HepG2 (cell line): ENCODE measurements around the gene DOCK1. TPM values are rescaled to one million over a fixed set of nuclear protein-coding genes. Genes with fewer than 3 reads are reported as not detected.

Experiments
- ATAC-seq: fragments of 200-7000 bp; cut with Tn5 transposase; 3 replicates; pipeline ENCODE4 v1.9.1; 2020; ENCODE audit warnings: mild to moderate bottlenecking, moderate library complexity
- BruUV-seq: library from RNA; stranded (reverse); fragments of 400-500 nt; replicated peaks from 2 replicates; lab custom pipeline; 2021; lab: Mats Ljungman, UMichigan
- CTCF ChIA-PET: fragments of 300-600 bp; formaldehyde crosslinking; extraction: SDS; loops from one replicate; lab custom pipeline; 2021; ENCODE audit warnings: low total read pairs, inconsistent platforms, low intra/inter-chr PET ratio; lab: Yijun Ruan, JAX
- POLR2A ChIA-PET: fragments of 350-600 bp; sonication (Branson Sonifier 250); formaldehyde crosslinking; loops from one replicate; lab custom pipeline; 2020; ENCODE audit warnings: antibody characterized with exemption, inconsistent platforms; lab: Yijun Ruan, JAX
- DNase-seq: peaks from one replicate; pipeline ENCODE4 v3.0.0-alpha.2; 2015; ENCODE audit warnings: low spot score
- FAIRE-seq: peaks from 3 replicates; lab custom pipeline; 2011; peaks lifted over from hg19 to GRCh38; lab: Jason Lieb, UNC
- H2AFZ ChIP-seq: one replicate; pipeline ENCODE4 v1.6.1; 2011; ENCODE audit warnings: low read length, inconsistent platforms
- H3K27ac ChIP-seq: fragments of 300-600 bp; 3 replicates; pipeline ENCODE4 v1.8.0; 2011; ENCODE audit warnings: mixed run types, mild to moderate bottlenecking, mixed read lengths, low read length, inconsistent platforms; ENCODE audit not compliant: insufficient read depth; ENCODE audit errors: extremely low read length
- H3K27me3 ChIP-seq, 2 experiments: fragments of 200-600 bp in 1 of 2; 2 replicates in 1 of 2; 3 replicates in 1 of 2; pipeline versions ENCODE4 v1.6.0 to v1.8.0; 2011; ENCODE audit warnings: low read length in 2 of 2, mild to moderate bottlenecking in 2 of 2, moderate library complexity in 2 of 2, inconsistent platforms in 1 of 2; ENCODE audit not compliant: insufficient read depth in 2 of 2, control insufficient read depth in 1 of 2
- H3K36me3 ChIP-seq, 2 experiments: fragments of 200-600 bp in 1 of 2; replicated peaks in 1 of 2; 2 replicates in 1 of 2; 3 replicates in 1 of 2; pipeline versions ENCODE4 v1.5.1 to v1.8.0; 2011; ENCODE audit warnings: low read length in 2 of 2, inconsistent platforms in 1 of 2; ENCODE audit not compliant: insufficient read depth in 2 of 2, control insufficient read depth in 1 of 2
- H3K4me1 ChIP-seq: 2 replicates; pipeline ENCODE4 v1.5.1; 2012; ENCODE audit warnings: low read length, inconsistent platforms; ENCODE audit not compliant: insufficient read depth
- H3K4me2 ChIP-seq: 2 replicates; pipeline ENCODE4 v1.6.0; 2011; ENCODE audit warnings: low read depth, low read length, inconsistent platforms
- H3K4me3 ChIP-seq, 3 experiments: fragments of 200-600 bp in 1 of 3; sonication (generic), shearing (Covaris generic) in 1 of 3; replicated peaks in 1 of 3; 2 replicates each; pipeline ENCODE4 v1.5.1; 2011 to 2016; ENCODE audit warnings: low read length in 3 of 3, inconsistent platforms in 2 of 3, low read depth in 2 of 3, mild to moderate bottlenecking in 2 of 3, control low read depth in 1 of 3, mixed read lengths in 1 of 3; ENCODE audit not compliant: insufficient read depth in 1 of 3
- H3K79me2 ChIP-seq: one replicate; pipeline ENCODE4 v1.6.1; 2011; ENCODE audit warnings: low read length, inconsistent platforms; ENCODE audit not compliant: insufficient read depth
- H3K9ac ChIP-seq: 2 replicates; pipeline ENCODE4 v1.6.0; 2011; ENCODE audit warnings: mild to moderate bottlenecking, low read depth, low read length, inconsistent platforms; ENCODE audit not compliant: insufficient read depth
- H3K9me3 ChIP-seq: 2 replicates; pipeline ENCODE4 v1.5.1; 2012; ENCODE audit warnings: mild to moderate bottlenecking, low read length
- H4K20me1 ChIP-seq: 2 replicates; pipeline ENCODE4 v1.6.0; 2011; ENCODE audit warnings: inconsistent platforms, mild to moderate bottlenecking, low read length, moderate library complexity; ENCODE audit not compliant: insufficient read depth
- ATF5 ChIP-seq: sonication (generic); formaldehyde crosslinking; IDR thresholded peaks from 2 replicates; pipeline ENCODE4 v1.4.0; 2020; ENCODE audit warnings: mild to moderate bottlenecking, low read depth, missing genetic modification reagents
- CEBPB ChIP-seq: IDR thresholded peaks from 2 replicates; pipeline ENCODE4 v1.6.1; 2011; ENCODE audit warnings: low read depth, low read length, improper control_type of control experiment, borderline replicate concordance
- FOXK2 ChIP-seq: fragments of 450-650 bp; IDR thresholded peaks from 2 replicates; pipeline ENCODE4 v1.6.1; 2016
- HMGXB4 ChIP-seq, 2 experiments: sonication (generic) in 1 of 2; formaldehyde crosslinking in 1 of 2; IDR thresholded peaks; 2 replicates each; pipeline versions ENCODE4 v1.4.0 to v1.6.1; 2018 to 2020; ENCODE audit warnings: missing genetic modification reagents in 2 of 2, borderline replicate concordance in 1 of 2, low read depth in 1 of 2, mild to moderate bottlenecking in 1 of 2, missing biosample characterization in 1 of 2
- HOXA5 ChIP-seq: sonication (generic); formaldehyde crosslinking; IDR thresholded peaks from 2 replicates; pipeline ENCODE4 v1.4.0; 2020; ENCODE audit warnings: missing genetic modification reagents
- MXD3 ChIP-seq: IDR thresholded peaks from 2 replicates; pipeline ENCODE4 v1.6.1; 2016; ENCODE audit warnings: mild to moderate bottlenecking, missing biosample characterization, missing genetic modification reagents
- PHF21A ChIP-seq: sonication (generic); formaldehyde crosslinking; IDR thresholded peaks from 2 replicates; pipeline ENCODE4 v1.5.0; 2020; ENCODE audit warnings: mild to moderate bottlenecking, missing genetic modification reagents
- ZNF280B ChIP-seq: sonication (generic); formaldehyde crosslinking; IDR thresholded peaks from 2 replicates; pipeline ENCODE4 v1.5.0; 2020; ENCODE audit warnings: missing genetic modification reagents, mild to moderate bottlenecking, borderline replicate concordance
- ZNF549 ChIP-seq: sonication (generic); formaldehyde crosslinking; IDR thresholded peaks from 2 replicates; pipeline ENCODE4 v1.5.0; 2020; ENCODE audit warnings: missing genetic modification reagents
- ZNF577 ChIP-seq: sonication (generic); formaldehyde crosslinking; IDR thresholded peaks from 2 replicates; pipeline ENCODE4 v1.4.0; 2020; ENCODE audit warnings: mild to moderate bottlenecking, low read depth, missing genetic modification reagents, borderline replicate concordance
- ZNF713 ChIP-seq: sonication (generic); formaldehyde crosslinking; IDR thresholded peaks from 2 replicates; pipeline ENCODE4 v1.4.0; 2020; ENCODE audit warnings: mild to moderate bottlenecking, missing genetic modification reagents
- ZNF761 ChIP-seq: sonication (generic); formaldehyde crosslinking; conservative IDR thresholded peaks from 2 replicates; pipeline ENCODE4 v1.4.0; 2020; ENCODE audit warnings: mild to moderate bottlenecking, missing genetic modification reagents
- WGBS: methylation state at CpG from one replicate; pipeline ENCODE4 v1.1.6; 2017; ENCODE audit warnings: low lambda C conversion rate; 5-methylcytosine and 5-hydroxymethylcytosine counted together
- in situ Hi-C: cut with HindIII; loops from 2 replicates; pipeline ENCODE4 v1.10.0; 2017; ENCODE audit warnings: low pct_unique_long_range_greater_than_20kb; ENCODE audit not compliant: extremely low pct_ligation_motif_present
- intact Hi-C: fragments of 100-400 bp; cut with micrococcal nuclease; formaldehyde crosslinking; loops from one replicate; pipeline ENCODE4 v1.10.0; 2022; ENCODE audit not compliant: unreplicated experiment
- polyA plus RNA-seq, 8 experiments: library from polyadenylated mRNA; depleted of rRNA in 3 of 8; stranded (reverse) in 7 of 8; unstranded in 1 of 8; fragments of >200 nt; fragmentation: Illumina TruSeq in 4 of 8; extraction: Trizol in 4 of 8; gene quantifications; 2 replicates each; pipeline versions ENCODE4 v1.2.1 to v1.2.3, GENCODE V29; 2011 to 2016; ENCODE audit warnings: low read depth in 4 of 8, missing spikeins in 1 of 8, mixed read lengths in 1 of 8; ENCODE audit not compliant: insufficient read depth in 1 of 8
- total RNA-seq, 5 experiments: library from RNA; depleted of rRNA; stranded (reverse); fragments of >200 nt; fragmentation: Illumina TruSeq; extraction: Trizol; gene quantifications; 2 replicates each; pipeline ENCODE4 v1.2.3, GENCODE V29; 2016; ENCODE audit warnings: low read depth in 1 of 5

Gene DOCK1
- total and polyA plus RNA-seq, 2 of the 13 experiments (the other 11 are each of a cell fraction or from before 2014, with no cell fraction given) = 8.3 to 25.5 TPM

GRCh38 chr10:127266431-127266830, 361.2 kb downstream of the DOCK1 start:
- H4K20me1 ChIP-seq = no peaks in the 10 kb centered on the region
- H3K79me2 ChIP-seq = no peaks in the 10 kb centered on the region
- no peak for FAIRE-seq
- H3K4me2 ChIP-seq = no peak overlapping the region
- peaks cover 0 to 2% of the 10 kb centered on the region in 2 experiments; a peak in 2 of 5 replicates for H3K36me3 ChIP-seq
- no peaks in the 10 kb centered on the region for H3K9me3 ChIP-seq
- intact Hi-C loops (no loop called here), in situ Hi-C loops (no loop called here)
- TF ChIP-seq ZNF577 (CRISPR knock-in tag) (no peak), CEBPB (no peak), MXD3 (CRISPR knock-in tag) (no peak), ATF5 (no peak), ZNF713 (CRISPR knock-in tag) (no peak), PHF21A (no peak), ZNF761 (CRISPR knock-in tag) (no peak), HOXA5 (CRISPR knock-in tag) (no peak)
- no peaks in the 10 kb centered on the region for H3K27me3 ChIP-seq
- no peak overlapping the region for H3K9ac ChIP-seq
- 100% methylated on average over 2 of the region's 2 CpGs for WGBS
- no peak overlapping the region for H2AFZ ChIP-seq
- no peak for ATAC-seq
- no peak overlapping the region for H3K4me3 ChIP-seq
- POLR2A ChIA-PET = no interaction called here
- no peaks in the 10 kb centered on the region for H3K4me1 ChIP-seq
- no peak for DNase-seq
- CTCF ChIA-PET = no interaction called here
- BruUV-seq = no TSS peak
- H3K27ac ChIP-seq = no peak overlapping the region

DNA sequence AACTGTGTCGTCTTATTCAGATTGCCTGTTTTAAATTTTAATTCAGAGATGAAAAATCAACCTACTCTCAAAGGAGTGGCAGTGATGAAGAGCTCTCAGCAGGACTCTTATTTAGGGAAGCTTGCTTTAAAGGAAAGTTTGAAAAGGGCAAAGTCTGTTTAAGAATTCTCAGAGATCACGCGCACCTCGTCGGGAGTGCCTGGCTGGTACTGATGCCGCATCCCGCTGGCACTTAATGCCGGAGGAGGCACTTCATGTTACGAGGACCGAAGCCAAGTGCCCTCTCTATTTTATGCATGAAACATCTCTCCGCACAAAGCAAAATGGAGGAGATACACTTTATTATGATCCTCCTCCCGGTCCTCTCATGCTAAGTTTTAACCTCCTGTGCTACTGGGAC, 362.2 kb downstream of the DOCK1 start:
- Histone ChIP-seq H3K9me3 (no peaks in the 10 kb centered on the region), H3K4me2 (no peak overlapping the region), H4K20me1 (no peaks in the 10 kb centered on the region), H3K4me3 (no peak overlapping the region), H3K36me3 (peaks cover 2 to 5% of the 10 kb centered on the region in 2 experiments; a peak in 2 of 5 replicates), H3K79me2 (no peaks in the 10 kb centered on the region), H3K27ac (no peak overlapping the region), H3K9ac (no peak overlapping the region), H3K4me1 (no peaks in the 10 kb centered on the region), H3K27me3 (no peaks in the 10 kb centered on the region), H2AFZ (no peak overlapping the region)
- POLR2A ChIA-PET = no interaction called here
- CTCF ChIA-PET = no interaction called here
- BruUV-seq = no TSS peak
- WGBS = 98% methylated on average over 12 of the region's 12 CpGs
- ATAC-seq (no peak), FAIRE-seq (no peak), DNase-seq (no peak)
- intact Hi-C loops = no loop called here
- in situ Hi-C loops = no loop called here
- no peak for TF ChIP-seq ZNF549 (CRISPR knock-in tag)
- TF ChIP-seq ZNF280B (CRISPR knock-in tag) = no peak
- TF ChIP-seq FOXK2 = no peak
- TF ChIP-seq HMGXB4 (CRISPR knock-in tag; IDR thresholded peaks at IDR 0.05; ENCODE audit: borderline replicate concordance in 1 of 2, low read depth in 1 of 2) = no peak
